WI38 (cell line): ENCODE results near the gene PKN2.

ENCODE experiments used
- H3K4me3 ChIP-seq: 2 replicates; pipeline ENCODE4 v1.5.1; 2011; ENCODE audit warnings: low read depth, mild to moderate bottlenecking, control low read depth, low read length
- TF ChIP-seq, protein P1 (sequence below): IDR thresholded peaks from 2 replicates; pipeline ENCODE4 v1.5.1; 2012; ENCODE audit warnings: low read depth, mild to moderate bottlenecking, control low read depth, low read length

The PKN2 gene

DNA sequence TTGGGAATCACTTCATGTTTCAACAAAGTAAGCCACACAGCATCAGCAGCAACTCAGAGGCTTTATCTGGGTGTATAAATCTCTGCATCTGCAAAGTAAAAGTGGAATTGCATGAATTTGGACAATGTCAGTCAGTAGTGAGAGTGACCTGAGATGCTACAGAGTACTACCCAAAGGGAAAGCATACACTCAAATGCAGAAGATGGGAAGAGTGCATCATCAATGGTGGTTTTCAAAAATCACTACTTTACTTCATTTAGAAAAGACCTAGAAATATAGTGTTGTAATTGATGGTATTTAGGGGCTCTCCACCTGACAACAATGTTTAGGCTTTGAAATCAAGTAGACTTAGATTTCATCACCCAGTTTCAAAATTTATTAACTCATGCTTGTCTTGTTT, 24.5 kb upstream of the PKN2 start:
- TF ChIP-seq, protein P1, sequence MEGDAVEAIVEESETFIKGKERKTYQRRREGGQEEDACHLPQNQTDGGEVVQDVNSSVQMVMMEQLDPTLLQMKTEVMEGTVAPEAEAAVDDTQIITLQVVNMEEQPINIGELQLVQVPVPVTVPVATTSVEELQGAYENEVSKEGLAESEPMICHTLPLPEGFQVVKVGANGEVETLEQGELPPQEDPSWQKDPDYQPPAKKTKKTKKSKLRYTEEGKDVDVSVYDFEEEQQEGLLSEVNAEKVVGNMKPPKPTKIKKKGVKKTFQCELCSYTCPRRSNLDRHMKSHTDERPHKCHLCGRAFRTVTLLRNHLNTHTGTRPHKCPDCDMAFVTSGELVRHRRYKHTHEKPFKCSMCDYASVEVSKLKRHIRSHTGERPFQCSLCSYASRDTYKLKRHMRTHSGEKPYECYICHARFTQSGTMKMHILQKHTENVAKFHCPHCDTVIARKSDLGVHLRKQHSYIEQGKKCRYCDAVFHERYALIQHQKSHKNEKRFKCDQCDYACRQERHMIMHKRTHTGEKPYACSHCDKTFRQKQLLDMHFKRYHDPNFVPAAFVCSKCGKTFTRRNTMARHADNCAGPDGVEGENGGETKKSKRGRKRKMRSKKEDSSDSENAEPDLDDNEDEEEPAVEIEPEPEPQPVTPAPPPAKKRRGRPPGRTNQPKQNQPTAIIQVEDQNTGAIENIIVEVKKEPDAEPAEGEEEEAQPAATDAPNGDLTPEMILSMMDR, result no peak
- H3K4me3 ChIP-seq, result no peak overlapping the region

DNA sequence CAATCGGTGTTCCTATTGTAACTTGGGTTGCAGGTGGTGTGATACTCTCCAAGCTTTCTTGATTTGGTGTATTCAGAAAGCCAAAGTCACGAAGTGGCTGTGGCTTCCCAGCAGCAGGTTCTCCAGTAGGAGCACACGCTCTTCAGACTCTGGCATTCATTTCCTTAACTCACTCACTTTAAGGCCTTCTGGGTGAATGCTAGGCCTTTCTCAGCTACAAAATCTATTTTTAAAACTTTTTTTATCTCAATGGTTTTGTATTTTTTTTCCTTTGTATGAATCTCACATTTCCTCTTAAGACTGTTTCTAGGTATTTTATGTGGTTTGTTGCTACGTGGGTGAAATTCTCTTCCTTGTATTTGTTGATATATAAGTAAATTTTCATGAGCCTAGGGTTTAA, 22.9 kb upstream of the PKN2 start:
- no peak overlapping the region for H3K4me3 ChIP-seq
- TF ChIP-seq, protein P1, result no peak

DNA sequence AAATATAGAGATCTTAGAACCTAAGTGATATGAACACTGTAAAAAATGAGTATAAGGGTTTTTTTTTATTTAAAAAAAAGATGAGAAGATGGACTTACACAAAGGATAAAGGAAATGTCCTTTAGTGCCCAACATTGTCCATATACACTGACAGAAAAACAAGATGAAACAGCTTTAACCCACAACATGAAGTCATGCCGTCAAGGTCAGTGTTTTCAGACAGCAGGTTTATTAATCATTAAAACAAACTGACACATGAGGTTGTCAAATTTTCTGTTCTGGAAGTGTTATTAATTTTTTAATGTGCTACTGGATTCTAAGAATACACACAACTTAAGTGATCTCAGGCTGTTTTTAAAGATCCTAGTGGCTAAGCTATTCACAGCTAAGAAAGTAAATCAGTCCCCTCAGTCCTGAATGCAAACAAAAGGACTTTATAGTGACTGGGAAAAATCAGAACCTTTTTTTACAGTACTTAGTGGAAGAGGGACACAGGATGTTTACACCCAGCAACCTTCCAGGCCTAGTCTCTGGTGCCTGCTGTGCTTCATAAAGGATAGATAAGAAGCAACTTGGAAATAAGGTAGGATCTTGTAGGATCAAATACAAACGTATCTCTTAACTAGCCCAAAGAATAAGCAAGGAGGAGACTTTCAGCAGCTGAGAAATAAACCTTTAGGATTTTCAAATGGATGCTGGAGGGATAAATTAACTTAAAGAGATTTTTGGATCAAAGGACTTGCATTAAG, 21.9 kb upstream of the PKN2 start:
- H3K4me3 ChIP-seq, result no peak overlapping the region
- TF ChIP-seq, protein P1, result no peak

DNA sequence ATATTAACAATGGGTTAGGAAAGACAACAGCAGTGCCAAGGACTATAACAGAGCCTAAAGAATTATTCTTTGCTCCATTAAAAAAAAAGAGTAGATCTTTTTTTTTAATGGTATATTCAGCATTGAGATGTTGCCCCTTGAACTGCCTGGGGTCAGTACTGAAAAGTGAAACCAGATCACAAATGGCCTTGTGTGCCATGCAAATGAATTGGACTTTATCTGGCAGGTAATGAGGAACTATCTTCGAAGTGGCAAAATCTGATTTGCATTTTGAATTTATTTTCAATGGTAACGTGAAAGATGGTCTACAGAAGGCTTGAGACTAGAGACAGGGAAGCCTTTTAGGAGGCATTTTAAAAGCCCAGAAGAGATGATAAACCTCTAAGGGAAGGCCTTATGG, 21.4 kb upstream of the PKN2 start:
- TF ChIP-seq, protein P1, result no peak
- H3K4me3 ChIP-seq, result no peak overlapping the region

DNA sequence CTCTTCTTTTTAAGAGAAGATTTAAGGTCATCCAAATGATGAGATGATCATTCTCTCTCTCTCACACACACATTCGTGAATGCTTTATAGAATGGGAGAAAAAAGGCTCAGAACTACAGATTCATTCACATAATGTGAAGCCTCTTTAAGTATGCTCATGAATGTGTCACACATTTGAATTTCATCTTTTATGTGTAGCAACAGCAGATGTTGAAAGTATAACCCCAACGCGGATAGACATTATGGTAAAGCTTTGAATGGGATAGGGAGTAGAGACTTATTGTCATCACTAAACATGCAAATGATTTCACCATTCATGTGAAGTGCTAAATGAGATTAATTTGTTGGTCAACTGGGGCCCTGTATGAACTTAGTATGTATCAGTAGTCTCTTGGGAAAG, 15.7 kb upstream of the PKN2 start:
- TF ChIP-seq, protein P1, result no peak
- H3K4me3 ChIP-seq, result no peak overlapping the region

DNA sequence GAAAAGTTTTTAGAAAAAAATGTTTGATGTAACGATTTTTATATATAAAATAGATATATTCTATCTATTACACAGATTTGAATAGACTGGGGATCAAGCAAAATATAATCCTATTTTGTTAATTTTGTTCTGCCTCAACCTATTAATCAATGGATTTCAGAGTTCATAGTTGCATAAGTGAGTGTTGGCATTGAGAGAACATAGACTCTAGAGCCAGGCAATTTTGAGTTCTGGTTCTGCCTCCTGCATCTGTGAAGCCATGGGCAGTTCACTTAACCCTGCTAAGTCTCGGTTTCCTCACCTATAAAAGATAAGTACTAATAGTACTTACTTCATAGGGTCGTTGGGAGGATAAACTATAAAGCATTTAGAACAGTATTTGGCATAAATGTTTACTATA, 13.6 kb upstream of the PKN2 start:
- TF ChIP-seq, protein P1, result no peak
- H3K4me3 ChIP-seq, result no peak overlapping the region

DNA sequence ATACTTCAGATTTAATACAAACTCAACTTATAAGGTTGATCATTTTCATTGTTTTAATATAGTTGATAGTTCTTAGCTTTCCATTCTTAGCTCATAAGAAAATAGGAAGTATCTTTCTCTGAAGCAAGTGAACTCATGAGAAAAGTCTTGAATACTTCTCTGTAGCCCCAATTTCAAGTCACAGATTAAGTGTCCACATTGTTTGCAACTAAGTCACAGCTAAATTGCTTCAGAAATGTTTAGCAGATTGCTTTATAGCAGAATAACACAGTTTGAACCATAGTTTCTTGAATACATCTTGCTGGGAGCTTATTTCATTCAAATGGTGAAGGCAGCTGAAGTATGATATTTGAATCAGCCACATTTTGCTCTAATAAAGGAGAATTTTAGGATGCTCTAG, 10.6 kb upstream of the PKN2 start:
- H3K4me3 ChIP-seq, result no peak overlapping the region
- TF ChIP-seq, protein P1, result no peak
